Small intestine (tissue), 7 donors: Measurements from ENCODE around the gene DOCK4. TPM values are rescaled to one million over a fixed set of nuclear protein-coding genes. Genes with fewer than 3 reads are reported as not detected.

ENCODE experiments used
- DNase-seq, 2 donors: peaks; one replicate each; pipeline versions ENCODE4 v3.0.0 to v3.0.0-alpha.2; 2013
- FAIRE-seq: peaks from 2 replicates; lab custom pipeline; 2012; peaks lifted over from hg19 to GRCh38; lab: Jason Lieb, UNC
- H3K27ac ChIP-seq, 3 donors: one replicate each; pipeline ENCODE4 v1.5.1; 2013; ENCODE audit warnings: low read length in 2 of 3, mild to moderate bottlenecking in 2 of 3, control low read depth in 1 of 3, inconsistent platforms in 1 of 3, low read depth in 1 of 3, moderate library complexity in 1 of 3
- H3K27me3 ChIP-seq, 3 donors: one replicate each; pipeline ENCODE4 v1.6.1; 2013; ENCODE audit warnings: low read length in 3 of 3, inconsistent platforms in 1 of 3; ENCODE audit not compliant: control insufficient read depth in 3 of 3, insufficient read depth in 3 of 3
- H3K36me3 ChIP-seq, 3 donors: one replicate each; pipeline ENCODE4 v1.6.1; 2013; ENCODE audit warnings: low read length in 3 of 3, inconsistent platforms in 1 of 3, low read depth in 1 of 3, mild to moderate bottlenecking in 1 of 3, moderate library complexity in 1 of 3; ENCODE audit not compliant: control insufficient read depth in 3 of 3, insufficient read depth in 2 of 3
- H3K4me1 ChIP-seq, 3 donors: one replicate each; pipeline ENCODE4 v1.6.1; 2013; ENCODE audit warnings: low read length in 2 of 3, inconsistent platforms in 1 of 3, low read depth in 1 of 3, mild to moderate bottlenecking in 1 of 3, moderate library complexity in 1 of 3; ENCODE audit not compliant: control insufficient read depth in 3 of 3, insufficient read depth in 2 of 3
- H3K4me3 ChIP-seq, 3 donors: one replicate each; pipeline ENCODE4 v1.5.1; 2013; ENCODE audit warnings: low read length in 3 of 3, control low read depth in 1 of 3, inconsistent platforms in 1 of 3, low read depth in 1 of 3, mild to moderate bottlenecking in 1 of 3, moderate library complexity in 1 of 3
- H3K9me3 ChIP-seq, 2 donors: one replicate each; pipeline ENCODE4 v1.6.1; 2013; ENCODE audit warnings: low read depth in 1 of 2, low read length in 1 of 2; ENCODE audit not compliant: control insufficient read depth in 2 of 2, insufficient read depth in 1 of 2
- WGBS, 3 donors: extraction: QIAGEN DNeasy Blood & Tissue Kit; methylation state at CpG; one replicate each; pipeline ENCODE4 v1.1.7; 2013; 5-methylcytosine and 5-hydroxymethylcytosine counted together
- polyA plus RNA-seq, 4 donors: library from polyadenylated mRNA; stranded (reverse) in 3 of 4; unstranded in 1 of 4; fragments of 200-250 nt in 3 of 4; fragments of 120-200 nt in 1 of 4; gene quantifications; one replicate each; pipeline versions ENCODE4 v1.2.1 to v1.2.3, GENCODE V29; 2013
- donor health status: healthy with polysubstance abuse.
- donor health status: control.
- donor health status: control.
- donor health status: Bipolar disorder and iron deficiency.
- donor health status: healthy.

The DOCK4 gene
- polyA plus RNA-seq, 4 donors = 1.9 to 4.1 (median 3.8) TPM; not detected in 1

GRCh38 chr7:111727905-111728634, 478.1 kb downstream of the DOCK4 start:
- 78 to 80% (median 78%) methylated on average over 41 of the region's 41 CpGs for WGBS, 3 donors
- Histone ChIP-seq H3K4me1 (no peaks in the 10 kb centered on the region), H3K36me3 (peaks cover 0 to 2% (median 0%) of the 10 kb centered on the region in 3 donors), H3K9me3 (peaks cover 0 to 7% of the 10 kb centered on the region in 2 donors), H3K27ac (no peak overlapping the region), H3K27me3 (peaks cover 0 to 13% (median 0%) of the 10 kb centered on the region in 3 donors), H3K4me3 (no peak overlapping the region)
- FAIRE-seq (no peak), DNase-seq (no peak)

GRCh38 chr7:111718886-111719285, 487.3 kb downstream of the DOCK4 start:
- no peak overlapping the region for H3K4me3 ChIP-seq
- no peaks in the 10 kb centered on the region for H3K27me3 ChIP-seq
- 87 to 90% (median 87%) methylated on average over 3 of the region's 3 CpGs for WGBS, 3 donors
- H3K36me3 ChIP-seq = no peaks in the 10 kb centered on the region
- DNase-seq (no peak), FAIRE-seq (no peak)
- H3K9me3 ChIP-seq = peaks cover 0 to 4% of the 10 kb centered on the region in 2 donors
- no peak overlapping the region for H3K27ac ChIP-seq
- no peaks in the 10 kb centered on the region for H3K4me1 ChIP-seq

- Histone ChIP-seq H3K36me3 (no peaks in the 10 kb centered on the region), H3K27me3 (no peaks in the 10 kb centered on the region), H3K4me3 (no peak overlapping the region), H3K27ac (no peak overlapping the region), H3K4me1 (no peaks in the 10 kb centered on the region), H3K9me3 (no peaks in the 10 kb centered on the region)
- FAIRE-seq (no peak), DNase-seq (no peak)
- 80 to 87% (median 87%) methylated on average over 4 of the region's 4 CpGs for WGBS, 3 donors
Measured at GRCh38 chr7:111711426-111712065, 494.7 kb downstream of the DOCK4 start.

GRCh38 chr7:111710839-111711380, 495.3 kb downstream of the DOCK4 start:
- H3K9me3 ChIP-seq = peaks cover 0 to 6% of the 10 kb centered on the region in 2 donors
- 79 to 100% (median 84%) methylated on average over 1 of the region's 1 CpG for WGBS, 3 donors
- H3K4me1 ChIP-seq = no peaks in the 10 kb centered on the region
- FAIRE-seq (no peak), DNase-seq (no peak)
- H3K4me3 ChIP-seq = no peak overlapping the region
- H3K27ac ChIP-seq = no peak overlapping the region
- no peaks in the 10 kb centered on the region for H3K36me3 ChIP-seq
- H3K27me3 ChIP-seq = peaks cover 0 to 3% (median 0%) of the 10 kb centered on the region in 3 donors

- Histone ChIP-seq H3K27ac (no peak overlapping the region), H3K36me3 (no peaks in the 10 kb centered on the region), H3K9me3 (peaks cover 0 to 13% of the 10 kb centered on the region in 2 donors), H3K27me3 (peaks cover 0 to 3% (median 0%) of the 10 kb centered on the region in 3 donors), H3K4me3 (no peak overlapping the region), H3K4me1 (no peaks in the 10 kb centered on the region)
- FAIRE-seq (no peak), DNase-seq (no peak)
- 76 to 84% (median 76%) methylated on average over 4 of the region's 4 CpGs for WGBS, 3 donors
Measured at GRCh38 chr7:111708072-111708471, 498.1 kb downstream of the DOCK4 start.

- FAIRE-seq (no peak), DNase-seq (no peak)
- no peak overlapping the region for H3K27ac ChIP-seq
- peaks cover 0 to 13% of the 10 kb centered on the region in 2 donors for H3K9me3 ChIP-seq
- no peaks in the 10 kb centered on the region for H3K4me1 ChIP-seq
- peaks cover 0 to 3% (median 0%) of the 10 kb centered on the region in 3 donors for H3K27me3 ChIP-seq
- no peak overlapping the region for H3K4me3 ChIP-seq
- 86 to 91% (median 88%) methylated on average over 5 of the region's 5 CpGs for WGBS, 3 donors
- no peaks in the 10 kb centered on the region for H3K36me3 ChIP-seq
Measured at GRCh38 chr7:111705807-111706206, 500.4 kb downstream of the DOCK4 start.

GRCh38 chr7:111697771-111698170, 508.4 kb downstream of the DOCK4 start:
- Histone ChIP-seq H3K27me3 (no peaks in the 10 kb centered on the region), H3K36me3 (no peaks in the 10 kb centered on the region), H3K27ac (no peak overlapping the region), H3K4me3 (no peak overlapping the region), H3K9me3 (no peaks in the 10 kb centered on the region), H3K4me1 (no peaks in the 10 kb centered on the region)
- DNase-seq = no peak
- no peak for FAIRE-seq
- WGBS, 3 donors = 57 to 70% (median 61%) methylated on average over 1 of the region's 1 CpG

- Histone ChIP-seq H3K36me3 (no peaks in the 10 kb centered on the region), H3K27ac (no peak overlapping the region)
- no peak for DNase-seq
Measured at GRCh38 chr7:111694376-111694775, 511.8 kb downstream of the DOCK4 start.

More at GRCh38 chr7:111694376-111694775, 511.8 kb downstream of the DOCK4 start:
- Histone ChIP-seq H3K4me1 (no peaks in the 10 kb centered on the region), H3K9me3 (no peaks in the 10 kb centered on the region), H3K27me3 (no peaks in the 10 kb centered on the region), H3K4me3 (no peak overlapping the region)
- 59 to 69% (median 66%) methylated on average over 2 of the region's 2 CpGs for WGBS, 3 donors
- no peak for FAIRE-seq
